ENCODE results near the gene JAML.

Gene JAML

DNA sequence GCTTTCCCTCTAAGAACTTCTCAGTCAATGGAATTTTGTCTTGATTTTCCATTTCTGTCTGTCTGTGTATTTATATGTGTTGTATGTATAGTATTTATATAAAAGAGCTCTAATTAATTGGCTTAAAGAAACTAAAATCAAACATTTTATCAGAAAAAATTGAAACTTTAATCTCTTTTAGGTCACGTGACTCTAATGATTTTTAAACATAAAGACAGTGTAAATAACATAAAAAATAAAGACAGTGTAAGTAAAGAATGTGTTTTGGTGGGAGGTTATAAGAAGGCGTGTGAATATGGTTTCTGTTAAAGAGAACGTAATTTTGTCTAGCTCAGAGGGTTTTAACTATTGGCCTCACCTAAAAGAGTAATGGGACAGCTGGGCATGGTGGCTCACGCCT, 2.4 kb downstream of the JAML start:
- H3K27ac ChIP-seq: no peak overlapping the region
- no peak for TF ChIP-seq CTCF (conservative IDR thresholded peaks at IDR 0.05)

GRCh38 chr11:118221419-118221818, 3.4 kb downstream of the JAML start:
- TF ChIP-seq CTCF (conservative IDR thresholded peaks at IDR 0.05): no peak
- no peak overlapping the region for H3K27ac ChIP-seq

GRCh38 chr11:118219732-118220131, 5.1 kb downstream of the JAML start:
- no peak overlapping the region for H3K27ac ChIP-seq
- no peak for TF ChIP-seq CTCF (conservative IDR thresholded peaks at IDR 0.05)

DNA sequence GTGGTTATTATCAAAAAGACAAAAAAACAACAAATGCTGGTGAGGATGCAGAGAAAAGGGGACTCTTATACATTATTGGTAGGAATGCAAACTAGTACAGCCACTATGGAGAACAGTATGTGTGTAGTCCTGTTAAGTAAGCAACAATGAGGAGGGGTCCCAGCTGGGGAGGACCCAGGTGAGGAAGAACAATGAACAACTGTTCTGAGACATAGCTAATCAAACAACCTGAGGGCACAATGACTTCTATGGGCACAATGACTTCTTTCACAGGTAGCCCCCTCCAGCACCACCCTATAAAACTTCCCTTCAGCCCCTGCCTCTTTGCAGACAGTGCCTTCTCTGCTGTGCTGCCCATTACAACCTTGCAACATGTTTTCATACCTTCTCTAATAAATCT, 5.6 kb downstream of the JAML start:
- no peak for TF ChIP-seq CTCF (conservative IDR thresholded peaks at IDR 0.05)
- H3K27ac ChIP-seq: no peak overlapping the region

DNA sequence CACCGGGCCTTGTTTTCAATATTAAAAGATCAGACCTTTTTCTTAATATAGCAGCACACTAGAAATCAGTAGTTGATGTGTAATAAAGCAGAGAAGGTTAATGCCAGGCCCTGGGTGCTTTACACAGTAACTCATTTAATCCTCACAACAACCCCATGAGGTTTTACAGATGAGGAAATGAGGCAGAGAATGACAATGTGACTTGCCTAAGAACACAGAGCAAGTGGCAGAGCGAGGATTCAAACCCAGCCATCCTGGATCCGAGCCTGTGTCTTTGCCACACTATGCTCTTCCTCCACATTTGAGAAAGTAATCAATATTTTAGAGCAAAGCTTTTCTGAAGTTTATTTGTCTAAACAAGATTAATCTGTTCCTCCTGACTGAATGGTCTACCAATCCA, 7.2 kb downstream of the JAML start:
- no peak overlapping the region for H3K27ac ChIP-seq
- no peak for TF ChIP-seq CTCF (conservative IDR thresholded peaks at IDR 0.05)

- no peak overlapping the region for H3K27ac ChIP-seq
- no peak for TF ChIP-seq CTCF (conservative IDR thresholded peaks at IDR 0.05)
These were observed 8.0 kb downstream of the JAML start for GRCh38 chr11:118216621-118217481.

DNA sequence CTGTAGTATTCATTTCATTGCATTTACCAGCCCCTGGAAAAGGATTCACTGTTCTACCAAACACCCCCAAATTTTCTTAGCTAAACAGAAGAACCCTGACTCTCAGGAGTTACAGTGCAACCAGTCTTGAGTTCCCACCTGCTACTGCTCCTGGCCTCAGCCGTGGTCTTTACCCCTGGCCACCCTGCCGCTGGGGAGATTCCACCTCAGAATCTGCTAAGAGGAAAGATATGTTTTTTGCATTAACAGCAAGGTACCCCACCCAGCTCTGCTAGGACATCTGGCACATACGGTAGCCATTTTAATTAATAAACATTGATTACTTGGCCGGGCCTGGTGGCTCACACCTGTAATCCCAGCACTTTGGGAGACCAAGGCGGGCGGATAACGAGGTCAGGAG, 9.0 kb downstream of the JAML start:
- TF ChIP-seq CTCF (conservative IDR thresholded peaks at IDR 0.05): no peak
- H3K27ac ChIP-seq: no peak overlapping the region
